WI38 (cell line): ENCODE results near the gene KLK15.

Experiments used
- H3K4me3 ChIP-seq: 2 replicates; pipeline ENCODE4 v1.5.1; 2011; ENCODE audit warnings: low read depth, mild to moderate bottlenecking, control low read depth, low read length
- TF ChIP-seq, protein P1 (sequence below): IDR thresholded peaks from 2 replicates; pipeline ENCODE4 v1.5.1; 2012; ENCODE audit warnings: low read depth, mild to moderate bottlenecking, control low read depth, low read length

Gene KLK15

DNA sequence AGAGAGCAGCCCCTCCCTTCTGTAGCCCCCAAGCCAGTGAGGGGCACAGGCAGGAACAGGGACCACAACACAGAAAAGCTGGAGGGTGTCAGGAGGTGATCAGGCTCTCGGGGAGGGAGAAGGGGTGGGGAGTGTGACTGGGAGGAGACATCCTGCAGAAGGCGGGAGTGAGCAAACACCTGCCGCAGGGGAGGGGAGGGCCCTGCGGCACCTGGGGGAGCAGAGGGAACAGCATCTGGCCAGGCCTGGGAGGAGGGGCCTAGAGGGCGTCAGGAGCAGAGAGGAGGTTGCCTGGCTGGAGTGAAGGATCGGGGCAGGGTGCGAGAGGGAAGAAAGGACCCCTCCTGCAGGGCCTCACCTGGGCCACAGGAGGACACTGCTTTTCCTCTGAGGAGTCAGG lies 25.5 kb upstream of the KLK15 start:
- TF ChIP-seq, protein P1, sequence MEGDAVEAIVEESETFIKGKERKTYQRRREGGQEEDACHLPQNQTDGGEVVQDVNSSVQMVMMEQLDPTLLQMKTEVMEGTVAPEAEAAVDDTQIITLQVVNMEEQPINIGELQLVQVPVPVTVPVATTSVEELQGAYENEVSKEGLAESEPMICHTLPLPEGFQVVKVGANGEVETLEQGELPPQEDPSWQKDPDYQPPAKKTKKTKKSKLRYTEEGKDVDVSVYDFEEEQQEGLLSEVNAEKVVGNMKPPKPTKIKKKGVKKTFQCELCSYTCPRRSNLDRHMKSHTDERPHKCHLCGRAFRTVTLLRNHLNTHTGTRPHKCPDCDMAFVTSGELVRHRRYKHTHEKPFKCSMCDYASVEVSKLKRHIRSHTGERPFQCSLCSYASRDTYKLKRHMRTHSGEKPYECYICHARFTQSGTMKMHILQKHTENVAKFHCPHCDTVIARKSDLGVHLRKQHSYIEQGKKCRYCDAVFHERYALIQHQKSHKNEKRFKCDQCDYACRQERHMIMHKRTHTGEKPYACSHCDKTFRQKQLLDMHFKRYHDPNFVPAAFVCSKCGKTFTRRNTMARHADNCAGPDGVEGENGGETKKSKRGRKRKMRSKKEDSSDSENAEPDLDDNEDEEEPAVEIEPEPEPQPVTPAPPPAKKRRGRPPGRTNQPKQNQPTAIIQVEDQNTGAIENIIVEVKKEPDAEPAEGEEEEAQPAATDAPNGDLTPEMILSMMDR: no peak
- H3K4me3 ChIP-seq: no peak overlapping the region

DNA sequence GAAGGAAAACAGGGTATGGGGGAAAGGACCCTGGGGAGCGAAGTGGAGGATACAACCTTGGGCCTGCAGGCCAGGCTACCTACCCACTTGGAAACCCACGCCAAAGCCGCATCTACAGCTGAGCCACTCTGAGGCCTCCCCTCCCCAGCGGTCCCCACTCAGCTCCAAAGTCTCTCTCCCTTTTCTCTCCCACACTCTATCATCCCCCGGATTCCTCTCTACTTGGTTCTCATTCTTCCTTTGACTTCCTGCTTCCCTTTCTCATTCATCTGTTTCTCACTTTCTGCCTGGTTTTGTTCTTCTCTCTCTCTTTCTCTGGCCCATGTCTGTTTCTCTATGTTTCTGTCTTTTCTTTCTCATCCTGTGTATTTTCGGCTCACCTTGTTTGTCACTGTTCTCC lies 24.0 kb upstream of the KLK15 start:
- no peak overlapping the region for H3K4me3 ChIP-seq
- TF ChIP-seq, protein P1: no peak

DNA sequence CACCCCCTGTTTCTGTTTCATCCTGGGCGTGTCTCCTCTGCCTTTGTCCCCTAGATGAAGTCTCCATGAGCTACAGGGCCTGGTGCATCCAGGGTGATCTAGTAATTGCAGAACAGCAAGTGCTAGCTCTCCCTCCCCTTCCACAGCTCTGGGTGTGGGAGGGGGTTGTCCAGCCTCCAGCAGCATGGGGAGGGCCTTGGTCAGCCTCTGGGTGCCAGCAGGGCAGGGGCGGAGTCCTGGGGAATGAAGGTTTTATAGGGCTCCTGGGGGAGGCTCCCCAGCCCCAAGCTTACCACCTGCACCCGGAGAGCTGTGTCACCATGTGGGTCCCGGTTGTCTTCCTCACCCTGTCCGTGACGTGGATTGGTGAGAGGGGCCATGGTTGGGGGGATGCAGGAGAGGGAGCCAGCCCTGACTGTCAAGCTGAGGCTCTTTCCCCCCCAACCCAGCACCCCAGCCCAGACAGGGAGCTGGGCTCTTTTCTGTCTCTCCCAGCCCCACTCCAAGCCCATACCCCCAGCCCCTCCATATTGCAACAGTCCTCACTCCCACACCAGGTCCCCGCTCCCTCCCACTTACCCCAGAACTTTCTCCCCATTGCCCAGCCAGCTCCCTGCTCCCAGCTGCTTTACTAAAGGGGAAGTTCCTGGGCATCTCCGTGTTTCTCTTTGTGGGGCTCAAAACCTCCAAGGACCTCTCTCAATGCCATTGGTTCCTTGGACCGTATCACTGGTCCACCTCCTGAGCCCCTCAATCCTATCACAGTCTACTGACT lies 21.4 kb upstream of the KLK15 start, which contains the start of gene KLK3:
KLK3 (plus strand) TSS at position 280 of the 775 bp plus-strand sequence; CDS start at position 321, 41 bp downstream.
- TF ChIP-seq, protein P1: no peak
- no peak within 1 kb of the TSS for H3K4me3 ChIP-seq

DNA sequence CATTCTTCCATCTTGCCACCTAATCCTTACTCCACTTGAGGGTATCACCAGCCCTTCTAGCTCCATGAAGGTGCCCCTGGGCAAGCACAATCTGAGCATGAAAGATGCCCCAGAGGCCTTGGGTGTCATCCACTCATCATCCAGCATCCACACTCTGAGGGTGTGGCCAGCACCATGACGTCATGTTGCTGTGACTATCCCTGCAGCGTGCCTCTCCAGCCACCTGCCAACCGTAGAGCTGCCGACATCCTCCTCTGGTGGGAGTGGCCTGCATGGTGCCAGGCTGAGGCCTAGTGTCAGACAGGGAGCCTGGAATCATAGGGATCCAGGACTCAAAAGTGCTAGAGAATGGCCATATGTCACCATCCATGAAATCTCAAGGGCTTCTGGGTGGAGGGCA lies 18.2 kb upstream of the KLK15 start:
- TF ChIP-seq, protein P1: no peak

DNA sequence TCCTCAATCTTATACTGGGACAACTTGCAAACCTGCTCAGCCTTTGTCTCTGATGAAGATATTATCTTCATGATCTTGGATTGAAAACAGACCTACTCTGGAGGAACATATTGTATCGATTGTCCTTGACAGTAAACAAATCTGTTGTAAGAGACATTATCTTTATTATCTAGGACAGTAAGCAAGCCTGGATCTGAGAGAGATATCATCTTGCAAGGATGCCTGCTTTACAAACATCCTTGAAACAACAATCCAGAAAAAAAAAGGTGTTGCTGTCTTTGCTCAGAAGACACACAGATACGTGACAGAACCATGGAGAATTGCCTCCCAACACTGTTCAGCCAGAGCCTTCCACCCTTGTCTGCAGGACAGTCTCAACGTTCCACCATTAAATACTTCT lies 17.4 kb upstream of the KLK15 start:
- no peak overlapping the region for H3K4me3 ChIP-seq
- TF ChIP-seq, protein P1: no peak

More for the DNA sequence above, 18.2 kb upstream of the KLK15 start:
- no peak overlapping the region for H3K4me3 ChIP-seq

DNA sequence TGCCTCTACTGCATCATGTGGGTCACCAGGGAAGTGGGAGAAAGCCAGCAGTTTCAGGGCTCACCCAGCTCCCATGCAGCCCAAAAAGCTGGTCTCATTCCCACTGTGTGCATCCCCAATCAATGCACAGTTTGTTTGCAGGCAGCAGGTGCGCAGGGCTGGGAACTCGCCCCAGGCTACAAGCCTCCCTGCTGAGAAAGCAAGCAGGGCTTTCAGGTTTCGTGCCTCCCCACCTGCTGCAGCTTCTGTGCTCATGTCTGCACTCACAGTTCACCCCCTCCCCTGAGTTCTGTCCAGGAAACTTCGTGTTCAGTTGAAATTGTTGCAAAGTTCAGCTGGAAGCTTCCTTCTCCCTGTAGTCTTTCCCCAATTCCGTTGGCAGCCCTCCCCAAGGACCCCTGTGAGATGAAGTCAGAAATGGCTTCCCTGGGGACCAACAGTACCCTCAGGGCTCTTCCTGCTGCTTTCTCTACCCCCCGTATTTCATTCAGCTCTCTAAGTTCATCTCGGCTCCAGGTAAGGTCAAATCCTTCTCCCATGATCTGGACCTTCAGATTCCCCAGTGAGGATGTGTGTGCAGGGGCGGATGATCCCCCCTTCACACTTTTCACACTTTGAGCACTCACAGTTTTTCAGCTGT lies 11.0 kb upstream of the KLK15 start:
- TF ChIP-seq, protein P1: no peak
- no peak overlapping the region for H3K4me3 ChIP-seq

DNA sequence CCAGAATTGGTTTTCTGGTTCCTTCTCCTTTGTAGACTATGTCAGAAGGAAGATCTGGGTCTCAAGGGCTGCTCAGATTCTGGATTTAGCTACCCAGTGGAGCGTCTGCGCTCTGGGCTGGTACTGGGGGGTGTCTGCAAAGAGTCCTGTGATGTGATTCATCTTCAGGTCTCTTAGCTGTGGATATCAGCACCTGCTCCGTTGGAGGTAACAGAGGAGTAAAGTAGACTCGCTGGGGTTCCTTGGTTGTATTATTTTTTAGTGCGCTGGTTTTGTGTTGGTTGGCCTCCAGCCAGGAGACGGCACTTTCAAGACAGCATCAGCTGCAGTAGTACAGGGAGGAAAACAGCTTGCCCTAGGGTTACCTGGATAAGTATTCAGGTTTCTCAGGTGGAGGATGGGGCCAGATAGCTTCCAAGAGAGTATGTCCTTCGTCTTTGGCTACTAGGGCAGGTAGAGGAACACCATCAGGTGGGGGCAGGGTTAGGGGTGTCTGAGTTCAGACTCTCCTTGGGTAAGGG lies 10.4 kb upstream of the KLK15 start:
- TF ChIP-seq, protein P1: no peak
- H3K4me3 ChIP-seq: no peak overlapping the region
